Measurements from ENCODE around the gene FHAD1. TPM values are rescaled to one million over a fixed set of nuclear protein-coding genes. Genes with fewer than 3 reads are reported as not detected.

The FHAD1 gene
- total RNA-seq, 1 donor from 2014 or later = not detected

DNA sequence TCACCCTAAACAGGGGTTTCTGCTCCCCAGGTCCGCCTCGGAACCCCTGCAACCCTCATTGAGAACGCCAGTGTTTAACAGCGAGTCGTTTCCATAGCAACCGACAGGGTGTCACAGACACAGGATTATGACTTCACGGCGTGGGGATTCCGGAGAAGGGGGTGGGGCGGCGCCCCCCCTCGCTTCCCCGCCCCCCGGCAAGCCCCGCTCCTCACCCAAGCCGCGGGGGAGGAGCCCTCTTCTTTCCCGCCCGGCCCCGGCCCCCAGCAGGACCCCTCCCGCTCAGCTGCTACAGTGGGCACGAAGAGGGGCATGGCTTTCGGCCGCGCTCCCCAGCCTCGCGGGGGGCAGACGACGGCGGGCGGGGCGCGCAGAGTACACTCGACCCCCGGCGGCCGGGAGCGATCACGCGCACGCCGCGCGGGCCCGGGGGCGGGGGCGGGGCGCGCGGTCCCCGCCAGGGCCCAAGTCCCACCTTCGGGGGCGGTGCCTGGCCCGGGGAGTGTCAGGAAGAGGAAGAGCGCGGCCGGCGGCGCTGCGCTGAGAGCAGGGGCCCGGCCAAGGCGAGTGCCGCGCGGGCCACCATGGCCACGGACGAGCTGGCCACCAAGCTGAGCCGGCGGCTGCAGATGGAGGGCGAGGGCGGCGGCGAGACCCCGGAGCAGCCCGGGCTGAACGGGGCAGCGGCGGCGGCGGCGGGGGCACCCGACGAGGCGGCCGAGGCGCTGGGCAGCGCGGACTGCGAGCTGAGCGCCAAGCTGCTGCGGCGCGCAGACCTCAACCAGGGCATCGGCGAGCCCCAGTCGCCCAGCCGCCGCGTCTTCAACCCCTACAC is 162.6 kb downstream of the FHAD1 start, which contains the start of gene EFHD2:
Gene EFHD2, plus strand, starts transcription at position 501 of the 835 bp plus-strand sequence. Its CDS starts 84 bp downstream, at position 585.
- H3K9me3 Mint-ChIP-seq (ENCODE audit: unreplicated experiment) = no peaks in the 10 kb centered on the region
- H3K36me3 Mint-ChIP-seq (ENCODE audit: unreplicated experiment) = no peaks in the 10 kb centered on the region
- peaks cover 38% of the 10 kb centered on the region for H3K4me1 Mint-ChIP-seq (ENCODE audit: unreplicated experiment)
- TF ChIP-seq, protein P1, sequence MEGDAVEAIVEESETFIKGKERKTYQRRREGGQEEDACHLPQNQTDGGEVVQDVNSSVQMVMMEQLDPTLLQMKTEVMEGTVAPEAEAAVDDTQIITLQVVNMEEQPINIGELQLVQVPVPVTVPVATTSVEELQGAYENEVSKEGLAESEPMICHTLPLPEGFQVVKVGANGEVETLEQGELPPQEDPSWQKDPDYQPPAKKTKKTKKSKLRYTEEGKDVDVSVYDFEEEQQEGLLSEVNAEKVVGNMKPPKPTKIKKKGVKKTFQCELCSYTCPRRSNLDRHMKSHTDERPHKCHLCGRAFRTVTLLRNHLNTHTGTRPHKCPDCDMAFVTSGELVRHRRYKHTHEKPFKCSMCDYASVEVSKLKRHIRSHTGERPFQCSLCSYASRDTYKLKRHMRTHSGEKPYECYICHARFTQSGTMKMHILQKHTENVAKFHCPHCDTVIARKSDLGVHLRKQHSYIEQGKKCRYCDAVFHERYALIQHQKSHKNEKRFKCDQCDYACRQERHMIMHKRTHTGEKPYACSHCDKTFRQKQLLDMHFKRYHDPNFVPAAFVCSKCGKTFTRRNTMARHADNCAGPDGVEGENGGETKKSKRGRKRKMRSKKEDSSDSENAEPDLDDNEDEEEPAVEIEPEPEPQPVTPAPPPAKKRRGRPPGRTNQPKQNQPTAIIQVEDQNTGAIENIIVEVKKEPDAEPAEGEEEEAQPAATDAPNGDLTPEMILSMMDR (IDR thresholded peaks at IDR 0.05) = no peak
- H3K4me3 Mint-ChIP-seq (ENCODE audit: unreplicated experiment) = peak within 1 kb of the TSS; percentile 80
- DNase-seq (ENCODE audit: extremely low spot score, unreplicated experiment) = peak; percentile 91
- H3K27me3 Mint-ChIP-seq (ENCODE audit: unreplicated experiment) = no peaks in the 10 kb centered on the region
- peak within 1 kb of the TSS; percentile 94 for H3K27ac Mint-ChIP-seq (ENCODE audit: unreplicated experiment)

DNA sequence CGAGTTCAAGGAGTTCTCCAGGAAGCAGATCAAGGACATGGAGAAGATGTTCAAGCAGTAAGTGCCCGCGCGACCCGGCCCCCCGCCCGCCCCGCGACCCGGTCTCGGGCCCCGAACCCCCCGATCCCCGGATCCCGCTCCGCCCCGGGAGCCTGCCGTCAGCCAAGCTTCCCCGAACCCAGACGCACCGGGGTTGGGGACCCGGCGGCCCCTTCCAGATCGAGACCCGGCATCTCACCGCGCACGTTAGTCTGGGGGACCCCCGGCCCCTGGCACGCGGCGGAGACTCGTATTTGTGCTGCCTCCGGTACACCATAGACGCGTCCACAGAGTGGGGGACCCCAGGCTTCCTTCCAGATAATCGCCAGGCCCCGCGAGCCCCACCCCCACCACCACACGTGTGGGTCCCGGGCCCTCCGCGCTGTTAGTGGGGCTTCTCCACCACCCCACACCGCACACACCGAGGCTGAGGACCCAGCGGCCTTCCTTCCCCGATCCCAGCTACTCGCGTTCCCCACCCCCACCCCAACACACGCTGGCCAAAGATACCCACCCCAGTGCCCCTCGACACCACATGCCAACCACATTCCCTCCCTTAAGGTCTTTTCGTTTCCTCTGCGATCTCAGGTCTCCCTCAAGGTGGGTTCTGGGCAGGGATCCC is 163.3 kb downstream of the FHAD1 start:
- H3K4me3 Mint-ChIP-seq (ENCODE audit: unreplicated experiment) = peak overlapping the region; percentile 80
- peak overlapping the region; percentile 46 for H3K27ac Mint-ChIP-seq (ENCODE audit: unreplicated experiment)
- peaks cover 40% of the 10 kb centered on the region for H3K4me1 Mint-ChIP-seq (ENCODE audit: unreplicated experiment)
- H3K27me3 Mint-ChIP-seq (ENCODE audit: unreplicated experiment) = no peaks in the 10 kb centered on the region
- no peaks in the 10 kb centered on the region for H3K36me3 Mint-ChIP-seq (ENCODE audit: unreplicated experiment)
- TF ChIP-seq, protein P1 (IDR thresholded peaks at IDR 0.05) = no peak
- DNase-seq (ENCODE audit: extremely low spot score, unreplicated experiment) = no peak
- H3K9me3 Mint-ChIP-seq (ENCODE audit: unreplicated experiment) = no peaks in the 10 kb centered on the region

DNA sequence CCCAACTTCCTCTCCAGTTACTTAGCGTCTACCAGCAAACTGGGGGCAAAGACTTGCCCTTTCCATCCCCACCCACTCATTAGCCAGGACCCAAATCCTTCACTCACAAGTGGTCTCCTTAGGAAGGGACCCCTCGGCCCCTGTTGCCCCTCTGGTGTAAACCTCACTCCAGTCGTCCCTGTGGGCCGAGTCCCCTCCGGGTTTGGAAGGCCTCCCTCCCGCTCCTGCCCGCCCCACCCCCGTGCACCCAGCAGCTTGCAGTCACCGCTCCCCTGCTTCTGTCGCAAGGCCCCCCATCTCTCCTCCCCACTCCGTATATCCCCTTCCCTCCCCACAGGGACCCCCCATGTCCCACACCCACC is 163.8 kb downstream of the FHAD1 start:
- no peaks in the 10 kb centered on the region for H3K36me3 Mint-ChIP-seq (ENCODE audit: unreplicated experiment)
- H3K27me3 Mint-ChIP-seq (ENCODE audit: unreplicated experiment) = no peaks in the 10 kb centered on the region
- peak overlapping the region; percentile 46 for H3K27ac Mint-ChIP-seq (ENCODE audit: unreplicated experiment)
- no peak for DNase-seq (ENCODE audit: extremely low spot score, unreplicated experiment)
- peak overlapping the region; percentile 80 for H3K4me3 Mint-ChIP-seq (ENCODE audit: unreplicated experiment)
- TF ChIP-seq, protein P1 (IDR thresholded peaks at IDR 0.05) = no peak
- no peaks in the 10 kb centered on the region for H3K9me3 Mint-ChIP-seq (ENCODE audit: unreplicated experiment)
- H3K4me1 Mint-ChIP-seq (ENCODE audit: unreplicated experiment) = peaks cover 40% of the 10 kb centered on the region

DNA sequence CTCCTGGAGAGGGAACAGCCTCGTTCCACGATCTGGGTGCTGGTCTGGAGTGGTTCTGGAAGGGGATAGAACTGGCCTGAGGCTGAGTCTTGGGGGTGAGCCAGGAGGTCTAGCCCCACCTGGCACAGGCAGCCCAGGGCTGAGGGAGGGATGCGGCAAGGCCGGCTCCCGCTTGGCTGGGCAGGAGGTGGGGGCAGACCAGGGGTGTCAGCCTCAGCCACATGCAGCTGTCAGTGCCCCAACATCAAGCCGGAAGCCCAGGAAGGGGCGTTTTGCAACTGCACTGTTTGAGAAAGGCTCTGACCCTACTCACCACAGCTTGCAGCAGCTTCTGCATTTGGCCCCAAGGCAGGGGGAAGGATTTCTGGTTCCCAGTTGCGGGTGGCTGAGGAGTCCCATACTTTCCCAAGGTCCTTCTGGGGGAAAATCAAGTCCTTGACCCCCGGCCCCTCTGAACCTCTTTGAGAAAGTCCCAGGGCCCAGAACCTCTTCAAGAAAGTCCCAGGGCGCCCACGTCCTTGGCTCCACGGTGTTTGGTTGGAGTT is 164.6 kb downstream of the FHAD1 start:
- Mint-ChIP-seq H3K27ac (ENCODE audit: unreplicated experiment) (no peak overlapping the region), H3K27me3 (ENCODE audit: unreplicated experiment) (no peaks in the 10 kb centered on the region), H3K36me3 (ENCODE audit: unreplicated experiment) (no peaks in the 10 kb centered on the region), H3K4me1 (ENCODE audit: unreplicated experiment) (peaks cover 47% of the 10 kb centered on the region), H3K9me3 (ENCODE audit: unreplicated experiment) (no peaks in the 10 kb centered on the region), H3K4me3 (ENCODE audit: unreplicated experiment) (peak overlapping the region; percentile 66)
- no peak for DNase-seq (ENCODE audit: extremely low spot score, unreplicated experiment)
- TF ChIP-seq, protein P1 (IDR thresholded peaks at IDR 0.05) = no peak
